T-helper 22 cell (primary cell): ENCODE results near the gene CPTP.

Experiments
- DNase-seq: peaks from one replicate; pipeline ENCODE4 v3.0.0-alpha.2; 2020; ENCODE audit warnings: low read depth

CPTP gene

DNA sequence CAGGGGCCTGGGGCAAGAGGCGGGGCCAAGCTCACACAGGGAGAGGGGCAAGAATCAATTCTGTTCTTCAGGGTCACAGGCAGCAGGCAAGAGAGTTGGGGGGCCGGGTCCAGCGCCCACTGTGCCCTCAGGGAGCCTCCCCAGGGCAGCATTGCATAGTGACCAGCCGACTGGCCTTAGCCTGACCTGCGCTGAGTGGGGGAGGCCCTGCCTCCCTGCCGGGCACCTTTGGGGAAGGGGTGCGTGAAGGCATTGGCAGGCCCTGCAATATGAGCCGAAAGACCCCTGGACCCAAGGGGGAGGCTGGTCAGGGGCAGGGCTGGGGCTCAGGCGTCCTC lies 32.2 kb upstream of the CPTP start:
- no peak for DNase-seq

DNA sequence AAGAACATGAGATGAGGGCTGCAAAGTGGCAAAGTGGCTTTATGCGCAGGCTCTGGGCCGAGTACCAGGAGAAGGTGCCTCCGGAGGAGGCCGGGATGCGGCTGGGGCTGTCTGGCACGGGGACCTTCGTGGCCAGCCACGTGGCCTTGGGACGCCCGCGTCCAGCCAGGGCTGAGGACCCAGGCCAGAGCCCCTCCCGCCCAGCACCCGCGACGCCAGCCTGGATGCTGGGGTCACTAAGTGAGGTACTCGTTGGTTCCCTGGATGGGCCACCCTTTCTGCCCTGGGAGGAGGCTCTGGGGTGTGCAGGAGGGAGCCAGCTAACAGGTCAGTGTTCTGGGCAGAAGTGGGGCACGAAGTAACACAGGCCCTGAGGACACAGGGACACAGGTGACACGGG lies 31.8 kb upstream of the CPTP start:
- DNase-seq = no peak

DNA sequence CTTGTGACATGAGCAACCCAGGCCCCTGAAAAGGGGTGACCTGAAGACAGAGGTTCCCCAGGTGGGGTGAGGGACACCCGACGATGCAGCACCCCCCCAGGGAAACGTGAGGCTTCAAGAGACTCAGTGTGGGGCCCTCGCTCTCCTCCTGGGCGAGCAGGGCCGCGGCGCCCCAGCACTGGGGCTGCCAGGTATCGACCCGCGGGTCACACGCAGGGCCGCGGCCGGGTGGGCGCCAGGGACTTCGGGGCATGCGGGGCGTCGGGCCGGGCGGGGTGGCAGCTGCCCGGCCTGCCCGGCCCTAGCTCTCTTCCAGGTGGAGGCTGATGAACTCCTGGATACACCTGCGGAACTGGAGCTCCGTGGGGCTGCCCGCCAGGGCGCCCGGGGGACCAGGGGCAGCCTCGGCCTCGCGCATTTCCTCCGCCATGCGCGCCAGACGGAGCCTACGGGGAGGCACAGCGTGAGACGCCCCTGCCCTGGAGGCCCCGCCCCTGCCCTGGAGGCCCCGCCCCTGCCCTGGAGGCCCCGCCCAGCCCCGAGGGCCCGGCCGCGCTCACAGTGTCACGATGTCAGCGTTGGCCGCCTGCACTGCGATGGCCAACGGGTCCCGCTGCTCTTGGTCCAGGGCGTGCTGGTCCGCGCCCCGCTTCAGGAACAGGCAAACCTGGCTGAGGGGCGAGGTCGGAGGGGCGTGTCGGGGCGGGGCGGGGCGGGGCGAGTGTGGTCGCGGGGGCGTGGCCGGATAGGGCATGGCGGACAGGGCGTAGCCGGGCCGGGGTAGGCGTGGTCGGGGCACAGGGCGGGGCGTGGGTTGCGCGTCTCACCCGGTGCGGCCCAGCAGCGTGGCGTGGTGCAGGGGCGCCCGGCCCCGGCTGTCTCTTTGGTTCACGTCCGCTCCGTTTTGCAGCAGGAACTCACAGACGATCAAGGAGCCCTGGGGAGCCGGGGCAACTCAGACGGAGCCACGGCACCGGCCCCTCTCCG lies 31.0 kb upstream of the CPTP start:
- DNase-seq = no peak

DNA sequence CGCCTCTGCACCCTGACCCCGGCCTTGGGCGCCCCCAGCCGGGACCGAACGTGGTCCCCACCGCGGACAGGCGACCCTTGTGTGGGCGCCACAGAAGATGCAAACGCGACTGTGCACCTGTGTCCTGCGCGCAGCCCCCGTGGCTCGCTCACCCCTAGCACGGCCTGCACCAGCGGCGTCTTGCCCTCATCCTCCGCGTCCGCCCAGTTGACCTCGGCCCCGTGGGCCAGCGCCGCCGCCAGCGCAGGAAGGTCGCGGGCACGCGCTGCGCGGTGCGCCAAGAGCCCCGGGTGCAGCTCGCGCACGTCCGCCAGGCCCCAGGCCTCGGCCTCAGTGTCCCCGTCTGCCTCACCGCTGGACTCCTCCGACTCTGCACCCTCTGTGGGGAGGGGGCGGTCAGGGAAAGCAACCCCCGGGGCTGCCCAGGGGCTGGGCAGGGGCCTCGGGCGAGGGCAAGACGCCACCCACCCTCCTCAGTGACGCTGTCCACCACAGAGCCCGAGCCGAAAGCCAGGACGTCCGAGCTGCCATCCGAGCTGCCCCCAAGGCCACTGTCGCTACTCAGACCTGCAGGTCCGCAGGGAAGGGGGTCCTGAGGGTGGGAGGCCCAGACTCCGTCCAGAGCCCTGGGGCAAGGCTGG lies 30.2 kb upstream of the CPTP start:
- no peak for DNase-seq

DNA sequence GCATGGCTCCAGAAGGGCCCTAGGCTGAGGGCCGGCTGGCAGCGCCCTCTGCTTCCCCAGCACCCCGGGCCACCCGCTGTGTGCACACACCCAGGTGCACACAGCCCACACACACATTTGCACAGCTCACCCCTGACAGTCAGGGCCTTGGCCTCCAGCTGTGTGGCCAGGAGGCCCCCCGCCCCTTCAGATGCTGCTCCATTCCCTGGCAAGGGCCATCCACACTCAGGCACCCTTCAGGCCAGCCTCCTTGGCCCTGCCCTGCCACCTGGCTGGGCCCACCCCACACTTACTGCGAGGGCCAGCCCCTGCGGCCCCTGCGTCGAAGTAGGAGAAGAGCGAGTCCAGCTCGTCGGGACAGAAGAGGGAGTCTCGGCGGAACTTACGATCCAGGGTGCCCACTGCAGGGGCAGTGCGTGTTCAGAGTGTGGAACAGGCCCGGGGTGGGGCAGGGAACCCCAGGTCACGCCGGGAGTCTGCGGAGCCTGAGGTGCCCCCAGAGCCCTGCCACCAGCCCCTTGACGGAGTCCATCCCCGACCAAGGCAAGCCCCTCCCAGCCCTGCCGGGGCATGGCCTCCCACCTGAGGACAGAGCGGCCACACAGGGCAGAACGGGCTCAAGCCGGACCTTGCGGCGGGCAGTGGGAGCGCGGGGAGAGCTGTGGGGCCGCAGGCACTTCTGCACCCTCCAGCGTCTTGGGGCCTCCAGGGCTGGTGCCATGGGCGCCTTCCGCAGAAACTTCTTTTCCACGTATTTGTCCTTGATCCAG lies 29.3 kb upstream of the CPTP start:
- DNase-seq = no peak

DNA sequence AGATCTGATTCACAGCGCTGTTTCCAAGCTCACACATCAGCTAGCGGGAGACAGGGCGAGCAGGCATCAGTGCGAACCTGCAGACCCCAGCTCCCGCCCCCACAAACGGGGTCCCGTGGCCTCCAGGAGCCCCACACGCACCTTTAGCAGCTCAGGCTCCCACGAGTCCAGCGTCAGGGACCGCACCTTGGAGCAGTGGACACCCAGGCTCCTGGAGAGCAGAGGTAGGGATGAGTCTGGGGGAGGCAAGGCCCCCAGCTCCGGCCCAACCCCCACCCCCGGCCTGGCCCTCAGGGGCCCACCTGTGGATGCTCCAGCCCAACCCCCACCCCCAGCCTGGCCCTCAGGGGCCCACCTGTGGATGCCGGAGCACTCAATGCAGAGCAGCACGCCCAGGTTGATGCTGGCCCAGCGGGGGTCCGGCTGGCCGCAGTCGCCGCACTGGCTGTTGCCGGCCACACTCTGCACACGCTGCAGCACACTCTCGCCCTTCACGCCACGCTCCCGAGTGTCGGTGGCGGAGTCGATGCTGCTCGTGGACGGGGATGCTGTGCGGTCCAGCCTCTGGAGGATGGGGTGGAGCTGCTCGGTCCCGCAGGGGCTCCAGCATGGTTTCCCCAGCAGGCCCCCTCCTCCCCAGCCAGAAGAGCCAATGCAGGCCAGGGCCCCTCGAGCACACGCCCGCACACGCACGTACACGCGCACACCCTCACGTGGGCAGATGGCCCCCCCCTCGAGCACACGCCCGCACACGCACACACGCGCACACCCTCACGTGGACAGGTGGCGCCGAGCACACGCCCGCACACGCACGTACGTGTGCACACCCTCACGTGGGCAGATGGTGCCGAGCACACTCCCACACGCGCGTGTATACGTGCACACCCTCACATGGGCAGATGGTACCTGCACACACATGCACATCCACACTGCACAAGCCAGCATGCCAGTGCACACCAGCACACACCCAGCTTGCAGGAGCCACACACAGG lies 28.2 kb upstream of the CPTP start:
- no peak for DNase-seq

DNA sequence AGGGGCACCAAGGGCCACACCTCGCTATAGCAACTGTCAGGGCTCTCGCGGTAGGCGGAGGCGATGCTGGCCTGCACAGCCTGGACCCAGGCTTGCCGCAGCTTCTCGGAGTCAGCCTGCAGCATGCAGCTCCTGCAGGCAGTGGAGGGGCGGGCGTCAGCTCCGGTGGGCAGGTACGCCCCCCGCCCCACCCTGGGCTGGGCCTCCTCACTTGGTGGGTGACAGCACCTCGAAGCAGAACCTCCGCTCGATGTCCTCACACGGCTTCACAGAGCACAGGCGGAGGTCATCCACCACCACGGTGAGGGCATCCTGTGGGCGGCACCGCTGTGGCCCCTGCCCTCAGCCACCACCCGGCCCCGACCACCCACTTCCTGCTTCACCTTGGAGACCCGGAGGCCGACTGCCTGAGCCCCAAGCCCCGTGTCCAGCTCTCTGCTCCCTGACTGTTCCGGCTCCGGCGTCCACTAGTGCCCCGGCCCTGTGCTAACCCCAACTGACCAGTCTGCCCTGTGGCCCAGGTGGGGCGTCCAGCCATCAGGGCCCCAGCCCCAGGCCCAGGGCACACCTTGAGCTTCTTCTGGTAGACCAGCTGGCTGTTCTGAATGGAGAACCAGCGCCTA lies 26.7 kb upstream of the CPTP start:
- DNase-seq = no peak

DNA sequence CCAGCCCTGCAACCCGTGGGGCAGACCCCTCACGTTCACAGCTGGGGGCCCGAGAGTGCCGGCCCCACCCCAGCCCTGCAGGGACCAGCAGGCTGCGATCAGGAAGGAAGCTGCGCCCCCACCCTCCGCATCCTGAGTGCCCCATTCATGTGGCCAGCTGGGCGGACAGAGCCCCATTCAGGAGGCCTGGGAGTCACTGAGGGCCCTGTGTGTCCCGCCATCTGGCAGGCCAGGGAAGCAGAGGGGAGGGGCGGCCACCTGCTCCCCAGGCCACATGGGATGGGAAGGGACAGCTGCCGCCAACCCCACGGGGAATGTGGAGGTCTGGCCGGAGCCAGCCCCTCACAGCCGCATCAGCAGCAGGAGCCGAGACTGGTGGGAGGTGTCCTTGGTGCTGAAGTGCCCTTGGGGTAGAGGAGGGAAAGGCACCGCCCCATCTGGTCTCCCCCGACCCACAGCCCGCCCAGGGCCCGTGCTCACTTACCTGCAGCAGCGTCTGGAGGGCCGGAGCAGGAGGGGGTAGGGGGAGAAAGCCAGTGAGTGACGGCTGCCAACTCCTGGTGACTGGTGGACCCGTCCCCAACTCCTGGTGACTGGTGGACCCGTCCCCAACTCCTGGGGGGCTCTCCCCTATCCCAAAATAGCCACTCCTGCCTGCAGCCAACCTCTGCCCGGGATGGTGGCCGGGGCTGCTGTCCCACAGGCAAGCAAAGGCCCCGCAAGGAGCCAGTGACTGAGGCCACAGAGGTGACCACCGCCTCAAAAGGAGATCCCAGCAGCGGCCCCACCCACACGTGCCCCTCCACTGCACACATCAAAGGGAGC lies 25.5 kb upstream of the CPTP start:
- DNase-seq = no peak

DNA sequence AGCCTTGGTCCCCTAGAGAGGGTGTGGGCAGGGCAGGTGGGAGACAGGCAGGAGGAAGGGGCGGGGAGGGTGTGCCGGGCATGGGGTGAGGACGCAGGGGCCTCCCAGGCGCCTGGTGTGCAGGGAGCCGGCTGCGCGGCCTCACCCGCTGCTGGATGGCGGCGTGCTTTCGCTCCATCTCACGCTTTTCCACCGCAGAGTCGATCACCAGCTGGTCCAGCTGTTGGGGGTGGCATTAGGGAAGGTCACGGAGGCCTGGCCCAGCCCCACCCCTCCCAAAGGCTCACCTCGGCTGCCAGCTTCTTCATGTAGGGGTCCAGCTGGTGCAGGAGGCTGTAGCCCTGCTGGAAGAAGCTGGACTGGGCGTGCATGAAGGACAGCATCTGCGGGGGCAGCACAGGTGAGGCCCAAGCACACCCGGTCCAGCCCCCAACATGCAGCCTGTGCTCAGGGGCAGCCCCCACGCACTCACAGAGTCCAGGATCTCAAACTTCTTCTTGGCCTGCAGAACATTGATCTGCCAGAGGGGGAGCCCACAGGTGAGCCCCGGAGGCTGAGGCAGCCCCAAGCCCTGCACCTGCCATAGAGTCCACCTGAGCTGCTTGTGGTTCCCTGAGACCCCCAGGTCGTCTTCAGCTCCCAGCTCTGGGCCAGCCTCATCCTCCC lies 24.8 kb upstream of the CPTP start:
- DNase-seq = no peak

DNA sequence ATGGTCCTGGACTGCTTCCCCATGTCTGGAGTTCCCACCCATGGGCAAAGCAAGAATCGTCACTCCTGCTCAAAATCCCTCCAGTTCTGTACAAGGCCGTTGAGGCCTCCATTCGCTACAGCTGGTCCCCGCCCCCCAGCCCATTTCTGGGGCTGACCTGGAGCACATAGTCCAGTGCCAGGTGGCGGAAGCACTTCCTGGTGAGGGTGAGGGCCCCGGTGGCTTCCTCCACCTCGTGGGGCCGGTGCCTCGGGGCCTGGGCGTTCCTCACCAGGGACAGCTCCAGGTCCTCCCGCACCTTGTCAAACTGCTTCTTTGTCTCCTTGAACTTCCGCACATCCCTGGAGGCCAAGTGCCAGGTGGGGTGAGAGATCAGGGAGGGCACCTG lies 24.3 kb upstream of the CPTP start:
- DNase-seq = no peak

DNA sequence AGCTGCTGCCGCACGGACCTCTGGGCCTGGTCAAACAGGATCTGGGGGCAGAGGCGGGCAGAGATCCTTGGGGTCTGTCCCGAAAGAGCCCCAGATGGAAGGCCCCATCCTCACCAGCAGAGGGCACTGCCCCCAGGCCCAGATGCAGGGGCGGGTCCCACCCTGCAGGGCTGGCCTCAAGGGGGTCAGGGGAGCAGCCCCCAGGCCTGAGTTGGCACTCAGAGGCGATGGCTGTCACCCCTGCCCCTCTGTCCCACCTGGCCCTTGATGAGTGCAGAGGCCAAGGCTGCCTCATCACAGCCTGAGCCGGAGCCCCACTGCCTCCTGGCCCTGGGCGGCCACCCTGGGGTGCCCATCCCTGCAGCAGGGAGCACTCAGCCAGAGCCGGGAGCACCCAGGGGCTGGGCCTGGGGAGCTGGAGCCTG lies 22.6 kb upstream of the CPTP start:
- DNase-seq = no peak

DNA sequence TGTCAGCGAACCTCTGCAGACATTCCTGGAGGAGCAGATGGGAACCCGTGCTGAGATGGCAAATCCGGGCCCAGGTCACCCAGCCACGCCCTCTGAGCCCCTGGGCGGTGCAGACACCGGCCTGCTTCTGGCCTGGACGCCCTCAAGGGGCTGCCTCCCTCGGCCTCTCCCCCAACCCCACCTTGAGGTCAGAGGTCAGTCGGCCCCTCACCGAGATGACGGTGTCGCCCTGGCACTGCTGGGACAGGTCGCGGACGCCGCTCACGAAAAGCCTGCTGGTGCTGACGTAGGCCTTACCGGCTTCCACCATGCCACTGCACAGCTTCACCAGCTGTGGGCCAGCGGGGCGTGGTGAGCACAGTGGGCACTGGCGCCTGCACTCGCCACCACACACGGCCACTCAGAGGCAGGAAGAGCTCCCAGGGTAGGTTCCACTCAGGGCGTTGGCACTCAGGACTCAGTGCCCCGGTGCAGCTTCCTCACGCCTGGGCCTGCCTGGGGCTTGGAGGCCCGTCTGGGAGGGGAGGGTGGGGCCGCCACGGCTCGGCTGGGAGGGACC lies 21.6 kb upstream of the CPTP start:
- no peak for DNase-seq

DNA sequence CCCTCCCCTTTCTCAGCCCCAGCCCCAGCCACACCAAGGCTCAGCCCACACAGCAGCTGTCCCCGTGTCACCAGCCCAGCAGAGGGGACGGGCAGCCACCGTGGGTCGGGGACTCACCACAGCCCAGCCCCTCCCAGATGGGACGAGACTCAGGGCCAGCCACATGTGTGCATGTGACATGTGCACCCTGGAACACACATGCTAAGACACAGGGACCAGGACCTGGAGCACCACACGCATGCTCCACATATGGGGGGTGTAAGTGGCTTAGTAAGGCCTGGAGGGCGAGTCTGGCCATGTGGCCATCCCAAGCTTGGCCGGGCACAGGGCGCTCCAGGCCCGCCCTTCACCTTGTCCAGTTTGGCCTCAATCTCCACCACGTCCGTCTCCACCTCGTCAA lies 20.9 kb upstream of the CPTP start:
- DNase-seq = no peak

DNA sequence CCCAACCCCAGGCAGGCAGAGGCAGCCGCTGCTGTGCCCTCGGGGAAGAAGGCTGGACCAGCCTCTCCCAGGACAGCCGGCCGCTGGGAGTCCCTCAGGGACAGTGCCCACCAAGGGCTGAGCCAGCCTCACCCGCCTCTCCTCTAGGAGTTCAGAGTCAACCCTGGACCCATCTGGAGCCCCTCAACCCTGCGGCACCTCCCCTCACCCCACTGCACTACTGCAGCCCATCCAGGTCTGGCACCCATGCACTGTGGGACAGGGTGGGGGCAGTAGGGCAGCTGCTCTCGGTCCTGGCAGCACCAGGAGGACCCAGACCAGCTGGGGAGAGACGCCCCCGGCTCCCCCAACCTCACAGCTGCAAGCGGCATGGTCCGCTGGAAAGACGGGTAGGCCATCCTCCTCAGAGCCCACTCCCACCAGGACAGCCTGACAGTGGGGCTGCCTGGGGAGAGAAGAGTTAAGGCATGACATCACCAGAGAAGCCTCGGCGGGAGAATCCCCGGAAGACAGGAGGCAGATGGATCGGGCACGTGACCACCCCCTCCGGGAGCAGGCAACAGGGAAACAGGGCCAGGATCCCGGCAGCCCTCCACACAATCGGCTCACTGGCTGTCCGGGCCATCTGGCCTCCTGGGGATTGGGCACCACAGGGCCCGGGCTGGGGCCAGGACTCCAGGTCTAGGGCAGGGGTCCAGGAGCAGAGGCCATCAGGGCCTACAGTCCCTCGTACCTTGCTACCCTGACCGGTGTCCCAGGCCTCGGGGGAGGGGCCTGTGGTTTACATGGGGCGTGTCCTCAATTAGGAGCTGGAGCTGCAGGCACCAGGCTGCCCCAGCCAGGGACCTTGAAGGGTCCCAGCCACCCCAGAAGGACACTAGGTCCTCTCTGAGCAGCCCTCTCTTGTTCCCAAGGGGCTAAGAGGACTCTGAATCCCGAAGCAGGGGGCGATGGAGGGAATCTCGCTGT lies 20.0 kb upstream of the CPTP start:
- no peak for DNase-seq

DNA sequence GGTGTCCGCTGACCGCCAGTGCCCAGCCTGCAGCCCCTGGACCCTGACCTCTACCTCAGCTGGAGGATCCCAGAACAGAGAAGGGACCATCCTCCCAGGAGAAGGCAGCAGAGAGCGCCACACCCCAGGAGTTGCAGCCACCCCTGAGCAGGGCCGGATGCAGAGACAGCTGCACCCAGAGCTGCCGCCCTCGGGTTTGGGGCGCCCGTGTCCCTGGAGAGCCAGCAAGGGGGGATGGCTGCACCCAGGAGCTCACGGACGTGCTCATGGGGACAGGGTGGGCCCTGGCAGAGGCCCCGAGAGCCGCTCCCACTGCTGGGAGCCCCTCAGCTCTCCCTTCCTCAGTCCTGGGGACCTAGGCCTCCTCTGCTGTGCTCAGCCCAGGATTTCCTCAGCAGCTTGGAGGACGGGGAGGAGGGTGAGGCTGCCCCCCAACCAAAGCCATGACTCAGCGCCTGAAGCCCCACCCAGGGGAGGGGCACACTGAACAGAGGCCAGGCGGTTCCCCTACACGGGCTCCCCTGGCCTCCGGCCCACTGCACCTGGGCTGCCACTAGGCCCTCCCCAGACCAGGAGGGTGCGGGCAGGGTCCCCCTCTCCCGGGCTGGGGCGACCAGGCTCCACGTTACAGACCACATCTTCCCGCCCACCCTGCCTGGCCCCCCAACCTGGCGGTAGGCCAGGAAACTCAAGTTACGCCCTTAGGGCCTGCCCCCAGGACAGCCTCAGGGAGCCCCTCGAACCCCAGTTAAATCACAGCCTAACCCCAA lies 19.1 kb upstream of the CPTP start:
- peak; percentile 61 for DNase-seq

DNA sequence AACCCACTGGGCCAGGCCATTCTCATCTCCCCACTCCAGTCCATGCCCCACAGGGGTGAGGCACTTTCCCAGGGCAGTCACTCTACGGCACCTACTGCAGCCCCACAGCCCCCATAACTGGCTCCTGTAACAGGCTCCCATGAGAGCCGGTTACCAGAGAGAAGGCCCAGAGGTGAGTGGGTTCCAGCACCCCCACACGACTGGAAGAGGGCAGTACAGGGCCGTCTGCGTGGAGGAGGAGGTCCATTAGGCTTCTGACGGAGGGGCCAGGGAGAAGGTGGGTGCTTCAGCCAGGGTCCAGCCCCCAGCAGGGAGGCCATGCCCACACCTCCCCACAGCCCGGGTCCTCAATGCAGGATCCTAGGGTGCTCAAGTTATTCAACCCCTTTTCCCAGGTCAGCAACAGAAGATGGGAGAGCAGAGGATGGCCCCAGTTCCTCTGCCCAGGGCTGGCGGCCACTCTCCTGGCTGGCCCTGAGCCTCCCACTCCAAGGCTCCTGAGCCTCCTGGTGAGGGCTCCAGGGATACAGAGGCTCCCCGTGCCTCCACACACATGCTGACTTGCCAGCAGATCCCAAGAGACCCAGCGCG lies 18.4 kb upstream of the CPTP start:
- no peak for DNase-seq

DNA sequence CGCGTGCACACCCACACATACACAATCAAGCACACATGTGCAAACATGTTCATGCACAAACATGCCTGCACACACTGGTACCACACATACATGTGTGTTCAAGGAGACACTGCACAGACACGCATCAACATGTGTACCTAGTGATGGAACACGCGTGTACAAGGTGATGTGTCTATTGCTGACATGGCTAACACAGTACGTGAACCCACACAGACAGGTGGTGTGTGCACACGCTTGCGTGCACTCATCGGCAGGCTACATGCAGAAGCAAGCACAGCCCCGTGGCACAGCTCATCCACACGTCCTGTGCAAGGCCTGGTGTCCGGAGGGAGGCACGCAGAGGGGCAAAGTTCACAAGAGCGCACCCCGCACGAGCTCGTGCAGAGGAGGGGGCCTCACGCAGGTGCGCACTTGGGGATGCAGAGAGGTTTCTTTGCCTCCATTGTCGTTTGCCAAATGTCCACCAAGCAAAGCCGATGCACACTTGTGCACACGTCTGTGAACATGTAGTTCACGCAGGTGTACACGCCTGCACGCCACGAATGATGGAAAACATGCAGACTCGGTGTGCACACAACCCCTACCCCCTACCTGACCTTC lies 17.8 kb upstream of the CPTP start:
- no peak for DNase-seq
